Tibial artery (tissue), 4 donors: Measurements from ENCODE around the gene SUCNR1.

Source experiments
- DNase-seq, 2 donors: peaks; one replicate each; pipeline ENCODE4 v3.0.0-alpha.2; 2019
- H3K27ac ChIP-seq, 2 donors: fragments of 200-600 bp; sonication (generic) in 1 of 2; 1 replicate in 1 of 2; 2 replicates in 1 of 2; pipeline ENCODE4 v1.5.1; 2018 to 2019; ENCODE audit warnings: mild to moderate bottlenecking in 1 of 2
- H3K27me3 ChIP-seq, 2 donors: fragments of 200-600 bp; sonication (generic) in 1 of 2; one replicate each; pipeline versions ENCODE4 v1.5.1 to v1.6.0; 2016 to 2019
- H3K36me3 ChIP-seq, 3 donors: fragments of 200-600 bp; sonication (generic) in 2 of 3; one replicate each; pipeline ENCODE4 v1.5.1; 2016 to 2019; ENCODE audit warnings: mild to moderate bottlenecking in 2 of 3
- H3K4me1 ChIP-seq, 4 donors: fragments of 200-600 bp; sonication (generic) in 2 of 4; 1 replicate in 3 of 4; 2 replicates in 1 of 4; pipeline ENCODE4 v1.5.1; 2016 to 2019
- H3K4me3 ChIP-seq, 2 donors: fragments of 200-600 bp; sonication (generic) in 1 of 2; 1 replicate in 1 of 2; 2 replicates in 1 of 2; pipeline ENCODE4 v1.5.1; 2018 to 2019; ENCODE audit warnings: mild to moderate bottlenecking in 2 of 2
- H3K9me3 ChIP-seq, 3 donors: fragments of 200-600 bp; sonication (generic) in 1 of 3; one replicate each; pipeline ENCODE4 v1.5.1; 2016 to 2019
- CTCF ChIP-seq, 2 experiments: fragments of 200-600 bp in 1 of 2; fragments of 450-650 bp in 1 of 2; IDR thresholded peaks; one replicate each; pipeline ENCODE4 v1.5.1; 2017 to 2019; ENCODE audit warnings: antibody characterized with exemption in 2 of 2, mild to moderate bottlenecking in 1 of 2, moderate library complexity in 1 of 2
- intact Hi-C: fragments of 100-400 bp; cut with DNase I; formaldehyde crosslinking; loops from one replicate; pipeline ENCODE4 v1.15.0; 2023; ENCODE audit warnings: low total_unique reads

Gene SUCNR1

GRCh38 chr3:151908399-151908798, 35.0 kb downstream of the SUCNR1 start:
- no peaks in the 10 kb centered on the region for H3K27me3 ChIP-seq
- DNase-seq = no peak
- intact Hi-C loops = no loop called here
- no peak overlapping the region for H3K27ac ChIP-seq
- H3K4me1 ChIP-seq = peaks cover 0 to 35% (median 9%) of the 10 kb centered on the region in 4 donors
- H3K9me3 ChIP-seq = no peaks in the 10 kb centered on the region
- TF ChIP-seq CTCF (IDR thresholded peaks at IDR 0.05) = no peak
- no peak overlapping the region for H3K4me3 ChIP-seq
- H3K36me3 ChIP-seq = no peaks in the 10 kb centered on the region

DNA sequence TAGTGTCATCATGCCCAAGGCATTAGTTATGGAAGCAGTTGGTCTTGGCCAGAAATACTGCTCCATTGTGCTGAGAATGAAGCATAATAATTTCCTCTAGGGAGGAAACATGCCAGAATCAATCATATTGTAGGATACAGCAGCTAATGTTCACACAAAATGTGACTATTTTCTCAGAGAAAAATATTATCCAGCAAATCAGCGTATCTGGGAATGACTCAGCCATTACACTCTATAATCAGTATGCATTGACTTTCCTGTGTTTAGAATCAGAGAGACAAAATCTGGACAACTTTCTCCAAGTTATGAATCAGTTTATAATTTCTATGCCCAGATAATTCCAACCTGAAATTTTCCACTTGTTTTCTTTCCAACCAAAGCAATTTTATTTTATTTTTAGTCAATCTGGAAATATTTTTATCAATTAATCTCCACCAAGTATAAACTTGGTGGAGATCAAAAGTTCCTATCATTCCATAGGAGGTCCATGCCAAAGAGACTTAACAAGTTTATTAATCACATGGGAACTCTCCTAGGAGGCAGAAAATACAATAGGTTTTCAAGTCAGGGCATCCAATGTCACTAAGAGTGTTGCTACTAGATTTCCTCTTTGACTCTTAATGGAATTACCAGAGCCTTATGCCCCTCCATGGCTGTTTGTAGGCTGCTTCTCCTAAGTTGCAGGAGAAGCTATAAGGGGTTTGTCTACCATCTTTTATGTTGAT, 36.4 kb downstream of the SUCNR1 start:
- H3K36me3 ChIP-seq = no peaks in the 10 kb centered on the region
- no peak overlapping the region for H3K27ac ChIP-seq
- H3K27me3 ChIP-seq = no peaks in the 10 kb centered on the region
- intact Hi-C loops = loop anchor here (10.0 kb wide), 1 partner anchor 475 kb away; no protein-coding TSS in a partner anchor
- H3K4me3 ChIP-seq = no peak overlapping the region
- no peak for DNase-seq
- peaks cover 0 to 21% (median 3%) of the 10 kb centered on the region in 4 donors for H3K4me1 ChIP-seq
- no peaks in the 10 kb centered on the region for H3K9me3 ChIP-seq
- no peak for TF ChIP-seq CTCF (IDR thresholded peaks at IDR 0.05)

DNA sequence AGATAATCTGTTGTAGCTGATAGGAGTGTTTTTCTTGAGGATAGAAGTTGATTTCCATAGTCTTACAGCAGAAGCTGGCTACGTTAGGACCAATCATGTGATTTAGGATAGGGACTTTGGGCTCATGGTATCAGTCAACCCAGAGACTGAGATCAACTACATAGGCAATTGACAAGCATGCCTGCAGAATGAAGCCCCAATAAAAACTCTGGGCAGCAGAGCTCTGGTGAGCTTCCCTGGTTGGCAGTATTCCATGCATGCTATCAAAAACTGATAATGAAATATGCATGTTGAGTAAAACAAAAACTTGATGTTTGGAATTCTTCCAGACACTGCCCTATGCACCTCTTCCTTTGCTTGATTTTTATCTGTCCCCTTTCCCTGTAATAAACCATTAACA, 38.0 kb downstream of the SUCNR1 start:
- no peaks in the 10 kb centered on the region for H3K36me3 ChIP-seq
- no peak for TF ChIP-seq CTCF (IDR thresholded peaks at IDR 0.05)
- H3K27me3 ChIP-seq = no peaks in the 10 kb centered on the region
- H3K27ac ChIP-seq = no peak overlapping the region
- intact Hi-C loops = loop anchor here (10.0 kb wide), 1 partner anchor 477 kb away; no protein-coding TSS in a partner anchor
- H3K4me3 ChIP-seq = no peak overlapping the region
- H3K4me1 ChIP-seq = peaks cover 0 to 20% (median 3%) of the 10 kb centered on the region in 4 donors
- DNase-seq = no peak
- no peaks in the 10 kb centered on the region for H3K9me3 ChIP-seq

DNA sequence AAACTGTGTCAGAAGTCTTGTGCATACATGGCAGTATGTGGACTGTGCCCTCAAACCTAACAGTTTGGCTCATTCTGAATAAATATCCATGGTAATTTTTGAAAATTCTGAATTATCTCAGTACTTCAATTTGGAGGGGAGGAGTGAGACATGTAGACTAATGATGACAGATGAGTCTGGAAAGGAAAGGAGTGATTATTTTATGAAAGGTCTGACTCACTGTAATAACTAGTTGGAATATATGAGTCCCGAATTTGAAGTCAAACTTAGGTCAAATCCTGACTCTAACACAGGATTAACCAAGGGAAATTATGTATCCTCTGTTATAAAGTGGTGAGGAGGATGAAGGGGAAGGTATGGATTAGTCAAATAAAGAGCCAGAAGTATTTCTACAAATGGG, 38.6 kb downstream of the SUCNR1 start:
- H3K27me3 ChIP-seq = no peaks in the 10 kb centered on the region
- no peaks in the 10 kb centered on the region for H3K9me3 ChIP-seq
- no peak overlapping the region for H3K27ac ChIP-seq
- DNase-seq = no peak
- peaks cover 0 to 20% (median 3%) of the 10 kb centered on the region in 4 donors for H3K4me1 ChIP-seq
- TF ChIP-seq CTCF (IDR thresholded peaks at IDR 0.05) = no peak
- intact Hi-C loops = loop anchor here (10.0 kb wide), 1 partner anchor 477 kb away; no protein-coding TSS in a partner anchor
- H3K4me3 ChIP-seq = no peak overlapping the region
- H3K36me3 ChIP-seq = no peaks in the 10 kb centered on the region

GRCh38 chr3:151916781-151917180, 43.3 kb downstream of the SUCNR1 start:
- TF ChIP-seq CTCF (IDR thresholded peaks at IDR 0.05) = no peak
- no peaks in the 10 kb centered on the region for H3K27me3 ChIP-seq
- H3K27ac ChIP-seq = no peak overlapping the region
- no peak for DNase-seq
- no peaks in the 10 kb centered on the region for H3K36me3 ChIP-seq
- intact Hi-C loops = loop anchor here (10.0 kb wide), 1 partner anchor 482 kb away; no protein-coding TSS in a partner anchor
- no peaks in the 10 kb centered on the region for H3K9me3 ChIP-seq
- H3K4me3 ChIP-seq = no peak overlapping the region
- peaks cover 0 to 17% (median 0%) of the 10 kb centered on the region in 4 donors for H3K4me1 ChIP-seq
